GM20431 (cell line): Measurements from ENCODE around the gene ALK.

Source experiments
- in situ Hi-C: fragments of 300-500 bp; cut with MseI, MboI; formaldehyde crosslinking; loops from one replicate; pipeline ENCODE4 v1.15.0; 2020; ENCODE audit warnings: low sequenced_read_pairs; ENCODE audit not compliant: unreplicated experiment

Gene ALK

GRCh38 chr2:29567906-29568520 is 353.4 kb downstream of the ALK start:
- in situ Hi-C loops = no loop called here

GRCh38 chr2:29563697-29564096 is 357.7 kb downstream of the ALK start:
- in situ Hi-C loops = no loop called here

- in situ Hi-C loops = no loop called here
Observed at GRCh38 chr2:29562896-29563295, 358.5 kb downstream of the ALK start.

GRCh38 chr2:29562319-29562718 is 359.1 kb downstream of the ALK start:
- in situ Hi-C loops = no loop called here

- in situ Hi-C loops = no loop called here
Observed at GRCh38 chr2:29561628-29562027, 359.8 kb downstream of the ALK start.

- in situ Hi-C loops = no loop called here
Observed at GRCh38 chr2:29561181-29561580, 360.2 kb downstream of the ALK start.

GRCh38 chr2:29560566-29560965 is 360.8 kb downstream of the ALK start:
- in situ Hi-C loops = no loop called here

GRCh38 chr2:29560030-29560429 is 361.4 kb downstream of the ALK start:
- in situ Hi-C loops = no loop called here

GRCh38 chr2:29559578-29559977 is 361.8 kb downstream of the ALK start:
- in situ Hi-C loops = no loop called here

- in situ Hi-C loops = no loop called here
Observed at GRCh38 chr2:29558097-29558496, 363.3 kb downstream of the ALK start.

- in situ Hi-C loops = no loop called here
Observed at GRCh38 chr2:29557268-29557667, 364.1 kb downstream of the ALK start.

- in situ Hi-C loops = no loop called here
Observed at GRCh38 chr2:29549069-29549380, 372.4 kb downstream of the ALK start.

- in situ Hi-C loops = no loop called here
Observed at GRCh38 chr2:29544917-29545316, 376.5 kb downstream of the ALK start.

GRCh38 chr2:29544031-29544430 is 377.4 kb downstream of the ALK start:
- in situ Hi-C loops = no loop called here

- in situ Hi-C loops = no loop called here
Observed at GRCh38 chr2:29535188-29535587, 386.2 kb downstream of the ALK start.

GRCh38 chr2:29532436-29532835 is 388.9 kb downstream of the ALK start:
- in situ Hi-C loops = no loop called here

- in situ Hi-C loops = no loop called here
Observed at GRCh38 chr2:29531626-29532025, 389.8 kb downstream of the ALK start.

- in situ Hi-C loops = no loop called here
Observed at GRCh38 chr2:29530281-29530680, 391.1 kb downstream of the ALK start.

GRCh38 chr2:29528891-29529520 is 392.4 kb downstream of the ALK start:
- in situ Hi-C loops = no loop called here

GRCh38 chr2:29528371-29528770 is 393.0 kb downstream of the ALK start:
- in situ Hi-C loops = no loop called here

GRCh38 chr2:29527947-29528346 is 393.4 kb downstream of the ALK start:
- in situ Hi-C loops = no loop called here
